HEK293 (cell line): ENCODE data around the gene CCT6B.

Experiments
- FEZF1 ChIP-seq: fragments of 450-650 bp; formaldehyde crosslinking; IDR thresholded peaks from 2 replicates; pipeline ENCODE4 v1.5.1; 2016; ENCODE audit warnings: missing biosample characterization, missing genetic modification characterization
- HOXC10 ChIP-seq: sonication (generic); formaldehyde crosslinking; IDR thresholded peaks from 2 replicates; pipeline ENCODE4 v1.8.1; 2023; ENCODE audit warnings: mild to moderate bottlenecking, missing genetic modification reagents
- MYNN ChIP-seq: fragments of 450-650 bp; formaldehyde crosslinking; IDR thresholded peaks from 2 replicates; pipeline ENCODE4 v1.5.1; 2016; ENCODE audit warnings: missing biosample characterization, missing genetic modification characterization, borderline replicate concordance
- OSR2 ChIP-seq: fragments of 450-650 bp; formaldehyde crosslinking; IDR thresholded peaks from 2 replicates; pipeline ENCODE4 v1.5.1; 2016; ENCODE audit warnings: missing biosample characterization, missing genetic modification characterization
- PATZ1 ChIP-seq: fragments of 450-650 bp; formaldehyde crosslinking; IDR thresholded peaks from 2 replicates; pipeline ENCODE4 v1.5.1; 2016; ENCODE audit warnings: missing biosample characterization, missing genetic modification characterization
- TSHZ1 ChIP-seq: fragments of 450-650 bp; formaldehyde crosslinking; IDR thresholded peaks from 2 replicates; pipeline ENCODE4 v1.5.1; 2016; ENCODE audit warnings: missing biosample characterization, missing genetic modification characterization, borderline replicate concordance
- YY1 ChIP-seq: fragments of 450-650 bp; formaldehyde crosslinking; IDR thresholded peaks from 2 replicates; pipeline ENCODE4 v1.5.1; 2018; ENCODE audit warnings: missing biosample characterization, missing genetic modification characterization
- ZBTB20 ChIP-seq: fragments of 450-650 bp; formaldehyde crosslinking; IDR thresholded peaks from 2 replicates; pipeline ENCODE4 v1.5.1; 2016; ENCODE audit warnings: missing biosample characterization, missing genetic modification characterization
- ZBTB48 ChIP-seq: fragments of 450-650 bp; formaldehyde crosslinking; IDR thresholded peaks from 2 replicates; pipeline ENCODE4 v1.5.1; 2016; ENCODE audit warnings: missing biosample characterization, missing genetic modification characterization
- ZFP3 ChIP-seq: fragments of 450-650 bp; formaldehyde crosslinking; IDR thresholded peaks from 2 replicates; pipeline ENCODE4 v1.5.1; 2016; ENCODE audit warnings: low read depth, missing biosample characterization, missing genetic modification characterization
- ZFP41 ChIP-seq: fragments of 450-650 bp; formaldehyde crosslinking; IDR thresholded peaks from 2 replicates; pipeline ENCODE4 v1.5.1; 2016; ENCODE audit warnings: missing biosample characterization, missing genetic modification characterization, borderline replicate concordance
- ZNF148 ChIP-seq: fragments of 450-650 bp; formaldehyde crosslinking; IDR thresholded peaks from 2 replicates; pipeline ENCODE4 v1.5.0; 2017; ENCODE audit warnings: missing biosample characterization, missing genetic modification characterization, borderline replicate concordance
- ZNF2 ChIP-seq: fragments of 450-650 bp; formaldehyde crosslinking; IDR thresholded peaks from 2 replicates; pipeline ENCODE4 v1.5.1; 2016; ENCODE audit warnings: missing biosample characterization, missing genetic modification characterization
- ZNF239 ChIP-seq: fragments of 450-650 bp; formaldehyde crosslinking; IDR thresholded peaks from 2 replicates; pipeline ENCODE4 v1.5.1; 2016; ENCODE audit warnings: missing biosample characterization, missing genetic modification characterization
- ZNF324 ChIP-seq: fragments of 450-650 bp; formaldehyde crosslinking; IDR thresholded peaks from 2 replicates; pipeline ENCODE4 v1.5.1; 2016; ENCODE audit warnings: missing biosample characterization, missing genetic modification characterization
- ZNF335 ChIP-seq: fragments of 450-650 bp; formaldehyde crosslinking; conservative IDR thresholded peaks from 2 replicates; pipeline ENCODE4 v1.5.1; 2016; ENCODE audit warnings: missing biosample characterization, missing genetic modification characterization
- ZNF404 ChIP-seq: fragments of 450-650 bp; formaldehyde crosslinking; IDR thresholded peaks from 2 replicates; pipeline ENCODE4 v1.5.1; 2017; ENCODE audit warnings: missing biosample characterization, missing genetic modification characterization
- ZNF426 ChIP-seq: fragments of 450-650 bp; formaldehyde crosslinking; IDR thresholded peaks from 2 replicates; pipeline ENCODE4 v1.5.1; 2017; ENCODE audit warnings: missing biosample characterization, missing genetic modification characterization, mild to moderate bottlenecking, inconsistent platforms, moderate library complexity
- ZNF514 ChIP-seq: fragments of 450-650 bp; formaldehyde crosslinking; IDR thresholded peaks from 2 replicates; pipeline ENCODE4 v1.5.1; 2016; ENCODE audit warnings: missing biosample characterization, missing genetic modification characterization
- ZNF518A ChIP-seq: fragments of 450-650 bp; formaldehyde crosslinking; conservative IDR thresholded peaks from 2 replicates; pipeline ENCODE4 v1.5.1; 2016; ENCODE audit warnings: low read depth, missing biosample characterization, missing genetic modification characterization
- ZNF626 ChIP-seq: fragments of 450-650 bp; sonication (Bioruptor Pico); formaldehyde crosslinking; IDR thresholded peaks from 2 replicates; pipeline ENCODE4 v1.5.1; 2018; ENCODE audit warnings: missing biosample characterization, missing genetic modification characterization, inconsistent platforms
- ZNF692 ChIP-seq: fragments of 450-650 bp; formaldehyde crosslinking; IDR thresholded peaks from 2 replicates; pipeline ENCODE4 v1.5.1; 2016; ENCODE audit warnings: missing biosample characterization, missing genetic modification characterization
- ZNF776 ChIP-seq: fragments of 450-650 bp; formaldehyde crosslinking; IDR thresholded peaks from 2 replicates; pipeline ENCODE4 v1.5.0; 2017; ENCODE audit warnings: missing biosample characterization, missing genetic modification characterization, borderline replicate concordance
- ZSCAN16 ChIP-seq: fragments of 450-650 bp; formaldehyde crosslinking; IDR thresholded peaks from 2 replicates; pipeline ENCODE4 v1.5.1; 2016; ENCODE audit warnings: missing biosample characterization, missing genetic modification characterization

Gene CCT6B

GRCh38 chr17:34980681-34981537 lies 19.6 kb upstream of the CCT6B start (continued):
- TF ChIP-seq TSHZ1 (tag by site-specific recombination), result no peak
- TF ChIP-seq ZNF626, result no peak
- peak; percentile 64 for TF ChIP-seq ZBTB20 (tag by site-specific recombination)
- no peak for TF ChIP-seq FEZF1 (tag by site-specific recombination)
- no peak for TF ChIP-seq ZNF335 (tag by site-specific recombination)
- TF ChIP-seq ZFP41, result no peak
- TF ChIP-seq ZNF692 (tag by site-specific recombination), result peak; percentile 26; the same call in 1 of the 2 replicates
- TF ChIP-seq ZNF514 (tag by site-specific recombination), result no peak
- no peak for TF ChIP-seq ZNF426
- no peak for TF ChIP-seq ZNF776 (tag by site-specific recombination)
- TF ChIP-seq OSR2 (tag by site-specific recombination), result peak; percentile 5; the same call in 1 of the 2 replicates
- TF ChIP-seq ZNF324 (tag by site-specific recombination), result no peak
- 0 out of 2 replicates have a peak, but pooled peaks have one; percentile 15 for TF ChIP-seq ZNF2
- no peak for TF ChIP-seq ZNF404 (tag by site-specific recombination)
- TF ChIP-seq ZFP3 (tag by site-specific recombination), result no peak; the same call in 1 of the 2 replicates
- TF ChIP-seq ZNF148 (tag by site-specific recombination), result no peak
- no peak for TF ChIP-seq HOXC10 (CRISPR knock-in tag)
- TF ChIP-seq ZBTB48 (tag by site-specific recombination), result peak; percentile 71
- 0 out of 2 replicates have a peak, but pooled peaks have one; percentile 17 for TF ChIP-seq YY1 (tag by site-specific recombination)
- no peak for TF ChIP-seq ZSCAN16 (tag by site-specific recombination)
- TF ChIP-seq PATZ1 (tag by site-specific recombination), result peak; percentile 54
- no peak for TF ChIP-seq ZNF518A (tag by site-specific recombination)
- TF ChIP-seq ZNF239 (tag by site-specific recombination), result no peak
- no peak for TF ChIP-seq MYNN (tag by site-specific recombination)
